Measurements from ENCODE around the gene STX2. TPM values are rescaled to one million over a fixed set of nuclear protein-coding genes. Genes with fewer than 3 reads are reported as not detected.

Gene STX2
- total and polyA plus RNA-seq, 10 of the 15 experiments (the other 5 are each of a cell fraction or from before 2014, with no cell fraction given), result 6.0 to 22.2 (median 10.0) TPM

GRCh38 chr12:130776857-130777339, 62.2 kb downstream of the STX2 start (continued):
- TF ChIP-seq, protein P1, sequence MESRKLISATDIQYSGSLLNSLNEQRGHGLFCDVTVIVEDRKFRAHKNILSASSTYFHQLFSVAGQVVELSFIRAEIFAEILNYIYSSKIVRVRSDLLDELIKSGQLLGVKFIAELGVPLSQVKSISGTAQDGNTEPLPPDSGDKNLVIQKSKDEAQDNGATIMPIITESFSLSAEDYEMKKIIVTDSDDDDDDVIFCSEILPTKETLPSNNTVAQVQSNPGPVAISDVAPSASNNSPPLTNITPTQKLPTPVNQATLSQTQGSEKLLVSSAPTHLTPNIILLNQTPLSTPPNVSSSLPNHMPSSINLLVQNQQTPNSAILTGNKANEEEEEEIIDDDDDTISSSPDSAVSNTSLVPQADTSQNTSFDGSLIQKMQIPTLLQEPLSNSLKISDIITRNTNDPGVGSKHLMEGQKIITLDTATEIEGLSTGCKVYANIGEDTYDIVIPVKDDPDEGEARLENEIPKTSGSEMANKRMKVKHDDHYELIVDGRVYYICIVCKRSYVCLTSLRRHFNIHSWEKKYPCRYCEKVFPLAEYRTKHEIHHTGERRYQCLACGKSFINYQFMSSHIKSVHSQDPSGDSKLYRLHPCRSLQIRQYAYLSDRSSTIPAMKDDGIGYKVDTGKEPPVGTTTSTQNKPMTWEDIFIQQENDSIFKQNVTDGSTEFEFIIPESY (IDR thresholded peaks at IDR 0.05), result no peak
- TF ChIP-seq CBX5 (IDR thresholded peaks at IDR 0.05; ENCODE audit: low read depth) (no peak), STAT1 (conservative IDR thresholded peaks at IDR 0.05) (no peak), DPF2 (IDR thresholded peaks at IDR 0.05) (no peak), KDM1A (IDR thresholded peaks at IDR 0.05; ENCODE audit: borderline replicate concordance) (no peak)
- TF ChIP-seq, protein P2, sequence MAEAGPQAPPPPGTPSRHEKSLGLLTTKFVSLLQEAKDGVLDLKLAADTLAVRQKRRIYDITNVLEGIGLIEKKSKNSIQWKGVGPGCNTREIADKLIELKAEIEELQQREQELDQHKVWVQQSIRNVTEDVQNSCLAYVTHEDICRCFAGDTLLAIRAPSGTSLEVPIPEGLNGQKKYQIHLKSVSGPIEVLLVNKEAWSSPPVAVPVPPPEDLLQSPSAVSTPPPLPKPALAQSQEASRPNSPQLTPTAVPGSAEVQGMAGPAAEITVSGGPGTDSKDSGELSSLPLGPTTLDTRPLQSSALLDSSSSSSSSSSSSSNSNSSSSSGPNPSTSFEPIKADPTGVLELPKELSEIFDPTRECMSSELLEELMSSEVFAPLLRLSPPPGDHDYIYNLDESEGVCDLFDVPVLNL (IDR thresholded peaks at IDR 0.05; ENCODE audit: low read depth, low read length), result no peak
- TF ChIP-seq, protein P3, sequence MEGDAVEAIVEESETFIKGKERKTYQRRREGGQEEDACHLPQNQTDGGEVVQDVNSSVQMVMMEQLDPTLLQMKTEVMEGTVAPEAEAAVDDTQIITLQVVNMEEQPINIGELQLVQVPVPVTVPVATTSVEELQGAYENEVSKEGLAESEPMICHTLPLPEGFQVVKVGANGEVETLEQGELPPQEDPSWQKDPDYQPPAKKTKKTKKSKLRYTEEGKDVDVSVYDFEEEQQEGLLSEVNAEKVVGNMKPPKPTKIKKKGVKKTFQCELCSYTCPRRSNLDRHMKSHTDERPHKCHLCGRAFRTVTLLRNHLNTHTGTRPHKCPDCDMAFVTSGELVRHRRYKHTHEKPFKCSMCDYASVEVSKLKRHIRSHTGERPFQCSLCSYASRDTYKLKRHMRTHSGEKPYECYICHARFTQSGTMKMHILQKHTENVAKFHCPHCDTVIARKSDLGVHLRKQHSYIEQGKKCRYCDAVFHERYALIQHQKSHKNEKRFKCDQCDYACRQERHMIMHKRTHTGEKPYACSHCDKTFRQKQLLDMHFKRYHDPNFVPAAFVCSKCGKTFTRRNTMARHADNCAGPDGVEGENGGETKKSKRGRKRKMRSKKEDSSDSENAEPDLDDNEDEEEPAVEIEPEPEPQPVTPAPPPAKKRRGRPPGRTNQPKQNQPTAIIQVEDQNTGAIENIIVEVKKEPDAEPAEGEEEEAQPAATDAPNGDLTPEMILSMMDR (IDR thresholded peaks at IDR 0.05 in 2 of 3, conservative IDR thresholded peaks at IDR 0.05 in 1 of 3; ENCODE audit: control insufficient read depth in 2 of 3, extremely low read depth in 1 of 3, insufficient read depth in 1 of 3, low read depth in 3 of 3, low read length in 3 of 3), result no peak

Measured in GM12878 (cell line).